Activated naive CD4-positive, alpha-beta T cell treated with anti-CD3 and anti-CD28 coated beads, Interleukin-2, amount 50 U/mL, for 24 hours (primary cell): ENCODE data around the gene BUB1B.
"Not testable (repeated sequence)": the region's sequence is repeated elsewhere in the genome, so short reads cannot be mapped to it uniquely, and the experiment has no call there.

Experiments
- H3K27ac Mint-ChIP-seq: one replicate; pipeline ENCODE4 v1.8.0; 2021; ENCODE audit warnings: mild to moderate bottlenecking, mixed read lengths
- H3K27me3 Mint-ChIP-seq: one replicate; pipeline ENCODE4 v1.8.0; 2021; ENCODE audit warnings: mixed read lengths
- H3K36me3 Mint-ChIP-seq: one replicate; pipeline ENCODE4 v1.8.0; 2021; ENCODE audit warnings: mixed read lengths
- H3K4me1 Mint-ChIP-seq: one replicate; pipeline ENCODE4 v1.8.0; 2021; ENCODE audit warnings: mixed read lengths
- H3K4me3 Mint-ChIP-seq: one replicate; pipeline ENCODE4 v1.8.0; 2021; ENCODE audit warnings: mild to moderate bottlenecking, mixed read lengths
- H3K9me3 Mint-ChIP-seq: one replicate; pipeline ENCODE4 v1.8.0; 2021; ENCODE audit warnings: mixed read lengths

The BUB1B gene

GRCh38 chr15:40130799-40131502 lies 29.9 kb upstream of the BUB1B start:
- Mint-ChIP-seq H3K27ac (no peak overlapping the region), H3K4me3 (no peak overlapping the region)

GRCh38 chr15:40133544-40133943 lies 27.3 kb upstream of the BUB1B start:
- no peak overlapping the region for H3K27ac Mint-ChIP-seq
- no peaks in the 10 kb centered on the region for H3K4me1 Mint-ChIP-seq
- no peaks in the 10 kb centered on the region for H3K36me3 Mint-ChIP-seq
- no peaks in the 10 kb centered on the region for H3K27me3 Mint-ChIP-seq
- H3K4me3 Mint-ChIP-seq = no peak overlapping the region
- H3K9me3 Mint-ChIP-seq = no peaks in the 10 kb centered on the region

More at GRCh38 chr15:40130799-40131502, 29.9 kb upstream of the BUB1B start:
- Mint-ChIP-seq H3K36me3 (no peaks in the 10 kb centered on the region), H3K27me3 (no peaks in the 10 kb centered on the region), H3K4me1 (no peaks in the 10 kb centered on the region), H3K9me3 (no peaks in the 10 kb centered on the region)

- Mint-ChIP-seq H3K27ac (no peak overlapping the region), H3K27me3 (no peaks in the 10 kb centered on the region), H3K36me3 (no peaks in the 10 kb centered on the region), H3K4me1 (no peaks in the 10 kb centered on the region), H3K9me3 (no peaks in the 10 kb centered on the region), H3K4me3 (no peak overlapping the region)
Measured at GRCh38 chr15:40134885-40135284, 26.0 kb upstream of the BUB1B start.

GRCh38 chr15:40135846-40136450 lies 24.9 kb upstream of the BUB1B start:
- H3K27ac Mint-ChIP-seq = peak overlapping the region; percentile 46
- H3K4me3 Mint-ChIP-seq, H3K4me1 Mint-ChIP-seq, H3K36me3 Mint-ChIP-seq, H3K27me3 Mint-ChIP-seq, H3K9me3 Mint-ChIP-seq: not testable (repeated sequence)

- peak overlapping the region; percentile 6 for H3K27ac Mint-ChIP-seq
- H3K4me1 Mint-ChIP-seq = no peaks in the 10 kb centered on the region
- no peaks in the 10 kb centered on the region for H3K27me3 Mint-ChIP-seq
- no peaks in the 10 kb centered on the region for H3K36me3 Mint-ChIP-seq
- H3K4me3 Mint-ChIP-seq = no peak overlapping the region
- no peaks in the 10 kb centered on the region for H3K9me3 Mint-ChIP-seq
Measured at GRCh38 chr15:40136470-40137302, 24.2 kb upstream of the BUB1B start.

- Mint-ChIP-seq H3K4me3 (no peak overlapping the region), H3K4me1 (no peaks in the 10 kb centered on the region), H3K27ac (no peak overlapping the region), H3K9me3 (no peaks in the 10 kb centered on the region), H3K27me3 (no peaks in the 10 kb centered on the region), H3K36me3 (no peaks in the 10 kb centered on the region)
Measured at GRCh38 chr15:40137303-40138200, 23.3 kb upstream of the BUB1B start.

GRCh38 chr15:40138201-40138570 lies 22.7 kb upstream of the BUB1B start:
- not testable (repeated sequence) for H3K4me1 Mint-ChIP-seq, H3K9me3 Mint-ChIP-seq, H3K27ac Mint-ChIP-seq, H3K4me3 Mint-ChIP-seq, H3K36me3 Mint-ChIP-seq, H3K27me3 Mint-ChIP-seq

- Mint-ChIP-seq H3K4me1 (no peaks in the 10 kb centered on the region), H3K9me3 (no peaks in the 10 kb centered on the region), H3K27ac (no peak overlapping the region), H3K36me3 (no peaks in the 10 kb centered on the region), H3K4me3 (no peak overlapping the region), H3K27me3 (no peaks in the 10 kb centered on the region)
Measured at GRCh38 chr15:40142428-40142827, 18.4 kb upstream of the BUB1B start.

GRCh38 chr15:40146037-40146436 lies 14.8 kb upstream of the BUB1B start:
- no peak overlapping the region for H3K27ac Mint-ChIP-seq
- H3K9me3 Mint-ChIP-seq = no peaks in the 10 kb centered on the region
- no peaks in the 10 kb centered on the region for H3K36me3 Mint-ChIP-seq
- H3K27me3 Mint-ChIP-seq = no peaks in the 10 kb centered on the region
- H3K4me1 Mint-ChIP-seq = no peaks in the 10 kb centered on the region
- H3K4me3 Mint-ChIP-seq = no peak overlapping the region

- Mint-ChIP-seq H3K4me3 (no peak overlapping the region), H3K9me3 (no peaks in the 10 kb centered on the region), H3K27ac (no peak overlapping the region), H3K36me3 (no peaks in the 10 kb centered on the region), H3K27me3 (no peaks in the 10 kb centered on the region), H3K4me1 (no peaks in the 10 kb centered on the region)
Measured at GRCh38 chr15:40149339-40149738, 11.5 kb upstream of the BUB1B start.

- Mint-ChIP-seq H3K4me3 (no peak overlapping the region), H3K27me3 (no peaks in the 10 kb centered on the region), H3K4me1 (no peaks in the 10 kb centered on the region), H3K36me3 (no peaks in the 10 kb centered on the region), H3K9me3 (no peaks in the 10 kb centered on the region), H3K27ac (peak overlapping the region; percentile 20)
Measured at GRCh38 chr15:40150163-40150925, 10.5 kb upstream of the BUB1B start.

- Mint-ChIP-seq H3K27me3 (no peaks in the 10 kb centered on the region), H3K36me3 (no peaks in the 10 kb centered on the region), H3K27ac (no peak overlapping the region), H3K4me3 (no peak overlapping the region), H3K4me1 (no peaks in the 10 kb centered on the region), H3K9me3 (no peaks in the 10 kb centered on the region)
Measured at GRCh38 chr15:40151499-40151898, 9.4 kb upstream of the BUB1B start.

- Mint-ChIP-seq H3K9me3 (no peaks in the 10 kb centered on the region), H3K27me3 (no peaks in the 10 kb centered on the region), H3K4me3 (no peak overlapping the region), H3K36me3 (no peaks in the 10 kb centered on the region), H3K27ac (no peak overlapping the region), H3K4me1 (no peaks in the 10 kb centered on the region)
Measured at GRCh38 chr15:40151991-40152390, 8.9 kb upstream of the BUB1B start.

GRCh38 chr15:40154821-40155220 lies 6.0 kb upstream of the BUB1B start:
- not testable (repeated sequence) for H3K4me1 Mint-ChIP-seq, H3K36me3 Mint-ChIP-seq, H3K4me3 Mint-ChIP-seq, H3K27ac Mint-ChIP-seq, H3K9me3 Mint-ChIP-seq, H3K27me3 Mint-ChIP-seq
